ENCODE measurements around the gene FSTL4. TPM values are rescaled to one million over a fixed set of nuclear protein-coding genes. Genes with fewer than 3 reads are reported as not detected.

Gene FSTL4
- total and polyA plus RNA-seq, 2 experiments from 2014 or later = 1.4 to 2.8 TPM

DNA sequence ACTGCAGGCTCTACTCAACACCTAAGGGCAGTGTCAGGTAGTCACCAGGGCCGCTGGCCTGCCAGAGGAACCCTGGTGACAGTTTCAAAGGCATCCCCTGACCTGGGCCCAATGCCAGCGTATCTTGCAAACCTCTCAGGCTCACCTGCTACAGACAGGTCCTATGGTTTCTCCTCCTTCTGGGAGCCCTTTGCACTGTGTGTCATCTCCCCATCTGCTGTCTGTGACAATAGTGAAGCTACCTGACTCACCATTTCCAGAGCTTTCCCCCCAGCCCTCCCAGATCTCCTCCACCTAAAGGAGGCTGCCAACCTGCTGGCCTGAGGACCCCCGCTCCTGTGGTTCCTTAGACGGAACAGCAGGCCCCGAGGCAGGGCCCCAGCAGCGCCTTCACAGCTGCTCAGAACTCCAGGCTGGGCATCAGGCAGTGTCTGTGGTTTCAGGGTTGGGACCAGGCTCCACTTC is 203.1 kb downstream of the FSTL4 start:
- peaks cover 6% of the 10 kb centered on the region; the same call in 1 of the 3 replicates for H3K4me1 Mint-ChIP-seq
- H3K4me3 ChIP-seq = no peak overlapping the region
- no peak for ATAC-seq
- H4K20me1 ChIP-seq (replicated peaks; ENCODE audit: insufficient read depth) = no peaks in the 10 kb centered on the region
- peaks cover 5% of the 10 kb centered on the region; the same call in 1 of the 2 replicates for H3K9me2 ChIP-seq (ENCODE audit: insufficient read depth)
- H2AFZ ChIP-seq = no peak overlapping the region
- no peak for TF ChIP-seq EZH2 (IDR thresholded peaks at IDR 0.05; ENCODE audit: low read depth, unreplicated experiment)
- TF ChIP-seq ZNF331 (CRISPR knock-in tag; IDR thresholded peaks at IDR 0.05; ENCODE audit: low read depth) = no peak
- TF ChIP-seq STAT1 (IDR thresholded peaks at IDR 0.05; ENCODE audit: unreplicated experiment) = no peak
- TF ChIP-seq, protein P1, sequence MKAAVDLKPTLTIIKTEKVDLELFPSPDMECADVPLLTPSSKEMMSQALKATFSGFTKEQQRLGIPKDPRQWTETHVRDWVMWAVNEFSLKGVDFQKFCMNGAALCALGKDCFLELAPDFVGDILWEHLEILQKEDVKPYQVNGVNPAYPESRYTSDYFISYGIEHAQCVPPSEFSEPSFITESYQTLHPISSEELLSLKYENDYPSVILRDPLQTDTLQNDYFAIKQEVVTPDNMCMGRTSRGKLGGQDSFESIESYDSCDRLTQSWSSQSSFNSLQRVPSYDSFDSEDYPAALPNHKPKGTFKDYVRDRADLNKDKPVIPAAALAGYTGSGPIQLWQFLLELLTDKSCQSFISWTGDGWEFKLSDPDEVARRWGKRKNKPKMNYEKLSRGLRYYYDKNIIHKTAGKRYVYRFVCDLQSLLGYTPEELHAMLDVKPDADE (IDR thresholded peaks at IDR 0.05) = no peak
- TF ChIP-seq POLR2AphosphoS5 (IDR thresholded peaks at IDR 0.05; ENCODE audit: low read depth) = no peak
- TF ChIP-seq, protein P2, sequence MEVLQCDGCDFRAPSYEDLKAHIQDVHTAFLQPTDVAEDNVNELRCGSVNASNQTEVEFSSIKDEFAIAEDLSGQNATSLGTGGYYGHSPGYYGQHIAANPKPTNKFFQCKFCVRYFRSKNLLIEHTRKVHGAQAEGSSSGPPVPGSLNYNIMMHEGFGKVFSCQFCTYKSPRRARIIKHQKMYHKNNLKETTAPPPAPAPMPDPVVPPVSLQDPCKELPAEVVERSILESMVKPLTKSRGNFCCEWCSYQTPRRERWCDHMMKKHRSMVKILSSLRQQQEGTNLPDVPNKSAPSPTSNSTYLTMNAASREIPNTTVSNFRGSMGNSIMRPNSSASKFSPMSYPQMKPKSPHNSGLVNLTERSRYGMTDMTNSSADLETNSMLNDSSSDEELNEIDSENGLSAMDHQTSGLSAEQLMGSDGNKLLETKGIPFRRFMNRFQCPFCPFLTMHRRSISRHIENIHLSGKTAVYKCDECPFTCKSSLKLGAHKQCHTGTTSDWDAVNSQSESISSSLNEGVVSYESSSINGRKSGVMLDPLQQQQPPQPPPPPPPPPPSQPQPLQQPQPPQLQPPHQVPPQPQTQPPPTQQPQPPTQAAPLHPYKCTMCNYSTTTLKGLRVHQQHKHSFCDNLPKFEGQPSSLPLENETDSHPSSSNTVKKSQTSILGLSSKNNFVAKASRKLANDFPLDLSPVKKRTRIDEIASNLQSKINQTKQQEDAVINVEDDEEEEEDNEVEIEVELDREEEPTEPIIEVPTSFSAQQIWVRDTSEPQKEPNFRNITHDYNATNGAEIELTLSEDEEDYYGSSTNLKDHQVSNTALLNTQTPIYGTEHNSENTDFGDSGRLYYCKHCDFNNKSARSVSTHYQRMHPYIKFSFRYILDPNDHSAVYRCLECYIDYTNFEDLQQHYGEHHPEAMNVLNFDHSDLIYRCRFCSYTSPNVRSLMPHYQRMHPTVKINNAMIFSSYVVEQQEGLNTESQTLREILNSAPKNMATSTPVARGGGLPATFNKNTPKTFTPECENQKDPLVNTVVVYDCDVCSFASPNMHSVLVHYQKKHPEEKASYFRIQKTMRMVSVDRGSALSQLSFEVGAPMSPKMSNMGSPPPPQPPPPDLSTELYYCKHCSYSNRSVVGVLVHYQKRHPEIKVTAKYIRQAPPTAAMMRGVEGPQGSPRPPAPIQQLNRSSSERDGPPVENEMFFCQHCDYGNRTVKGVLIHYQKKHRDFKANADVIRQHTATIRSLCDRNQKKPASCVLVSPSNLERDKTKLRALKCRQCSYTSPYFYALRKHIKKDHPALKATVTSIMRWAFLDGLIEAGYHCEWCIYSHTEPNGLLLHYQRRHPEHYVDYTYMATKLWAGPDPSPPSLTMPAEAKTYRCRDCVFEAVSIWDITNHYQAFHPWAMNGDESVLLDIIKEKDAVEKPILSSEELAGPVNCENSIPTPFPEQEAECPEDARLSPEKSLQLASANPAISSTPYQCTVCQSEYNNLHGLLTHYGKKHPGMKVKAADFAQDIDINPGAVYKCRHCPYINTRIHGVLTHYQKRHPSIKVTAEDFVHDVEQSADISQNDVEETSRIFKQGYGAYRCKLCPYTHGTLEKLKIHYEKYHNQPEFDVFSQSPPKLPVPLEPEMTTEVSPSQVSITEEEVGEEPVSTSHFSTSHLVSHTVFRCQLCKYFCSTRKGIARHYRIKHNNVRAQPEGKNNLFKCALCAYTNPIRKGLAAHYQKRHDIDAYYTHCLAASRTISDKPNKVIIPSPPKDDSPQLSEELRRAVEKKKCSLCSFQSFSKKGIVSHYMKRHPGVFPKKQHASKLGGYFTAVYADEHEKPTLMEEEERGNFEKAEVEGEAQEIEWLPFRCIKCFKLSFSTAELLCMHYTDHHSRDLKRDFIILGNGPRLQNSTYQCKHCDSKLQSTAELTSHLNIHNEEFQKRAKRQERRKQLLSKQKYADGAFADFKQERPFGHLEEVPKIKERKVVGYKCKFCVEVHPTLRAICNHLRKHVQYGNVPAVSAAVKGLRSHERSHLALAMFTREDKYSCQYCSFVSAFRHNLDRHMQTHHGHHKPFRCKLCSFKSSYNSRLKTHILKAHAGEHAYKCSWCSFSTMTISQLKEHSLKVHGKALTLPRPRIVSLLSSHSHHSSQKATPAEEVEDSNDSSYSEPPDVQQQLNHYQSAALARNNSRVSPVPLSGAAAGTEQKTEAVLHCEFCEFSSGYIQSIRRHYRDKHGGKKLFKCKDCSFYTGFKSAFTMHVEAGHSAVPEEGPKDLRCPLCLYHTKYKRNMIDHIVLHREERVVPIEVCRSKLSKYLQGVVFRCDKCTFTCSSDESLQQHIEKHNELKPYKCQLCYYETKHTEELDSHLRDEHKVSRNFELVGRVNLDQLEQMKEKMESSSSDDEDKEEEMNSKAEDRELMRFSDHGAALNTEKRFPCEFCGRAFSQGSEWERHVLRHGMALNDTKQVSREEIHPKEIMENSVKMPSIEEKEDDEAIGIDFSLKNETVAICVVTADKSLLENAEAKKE (CRISPR knock-in tag; IDR thresholded peaks at IDR 0.05) = no peak
- TF ChIP-seq JUNB (IDR thresholded peaks at IDR 0.05; ENCODE audit: unreplicated experiment) = no peak
- TF ChIP-seq NANOG (IDR thresholded peaks at IDR 0.05; ENCODE audit: borderline replicate concordance) = no peak
- TF ChIP-seq ZNF114 (CRISPR knock-in tag; IDR thresholded peaks at IDR 0.05) = no peak
- no peak for TF ChIP-seq CREB1 (CRISPR knock-in tag; IDR thresholded peaks at IDR 0.05; ENCODE audit: low read depth)
- no peak for TF ChIP-seq EZH2phosphoT487 (IDR thresholded peaks at IDR 0.05; ENCODE audit: unreplicated experiment)
- H3K27ac ChIP-seq (ENCODE audit: low read depth) = no peak overlapping the region
- no peaks in the 10 kb centered on the region for H3K4me1 ChIP-seq (ENCODE audit: insufficient read depth)
- DNase-seq (ENCODE audit: low spot score) = no peak
- H3F3A ChIP-seq (replicated peaks; ENCODE audit: low read depth) = no peaks in the 10 kb centered on the region
- no peaks in the 10 kb centered on the region for H3K36me3 Mint-ChIP-seq (ENCODE audit: low read depth)
- no peak overlapping the region for H3K4me3 Mint-ChIP-seq
- no peaks in the 10 kb centered on the region; the same call in 2 of the 3 replicates for H3K9me3 Mint-ChIP-seq
- H3K4me2 ChIP-seq = no peak overlapping the region
- no peaks in the 10 kb centered on the region for H3K36me3 ChIP-seq (ENCODE audit: insufficient read depth)
- H3K79me2 ChIP-seq (replicated peaks; ENCODE audit: insufficient read depth) = no peaks in the 10 kb centered on the region
- H3K27me3 Mint-ChIP-seq (ENCODE audit: insufficient read depth, low read depth, poor library complexity) = peaks cover 4% of the 10 kb centered on the region
- H3K27me3 ChIP-seq (ENCODE audit: insufficient read depth) = no peaks in the 10 kb centered on the region
- no peak overlapping the region for H3K27ac Mint-ChIP-seq
